ENCODE results near the gene VHLL.
"Not testable (repeated sequence)": the region's sequence is repeated elsewhere in the genome, so short reads cannot be mapped to it uniquely, and the experiment has no call there.

Gene VHLL
- long read RNA-seq, donor 1 = 0 reads
- long read RNA-seq, donor 2 = 0 reads
- long read RNA-seq, donor 3 = 0 reads
- long read RNA-seq, donor 4 = 0 reads
- long read RNA-seq, donor 5 = 0 reads
- long read RNA-seq, donor 6 = 0 reads
- long read RNA-seq, donor 7 = 0 reads
- long read RNA-seq, donor 8 = 0 reads

GRCh38 chr1:156298852-156299357, at the start of gene VHLL:
VHLL (minus strand) TSS chr1:156299307; CDS start chr1:156299189, 118 bp downstream.
- no peak for DNase-seq

GRCh38 chr1:156347331-156347730, 48.2 kb upstream of the VHLL start:
- DNase-seq = no peak

- no peak for DNase-seq
Measured at GRCh38 chr1:156346636-156347035, 47.5 kb upstream of the VHLL start.

GRCh38 chr1:156346035-156346434, 46.9 kb upstream of the VHLL start:
- DNase-seq = not testable (repeated sequence)

- DNase-seq = no peak
Measured at GRCh38 chr1:156344409-156344808, 45.3 kb upstream of the VHLL start.

- no peak for DNase-seq
Measured at GRCh38 chr1:156342166-156342955, 43.3 kb upstream of the VHLL start.

- DNase-seq = peak; percentile 99
Measured at GRCh38 chr1:156338180-156338976, 39.3 kb upstream of the VHLL start, which contains the start of the genes CCT3 and TSACC. CCT3 (minus strand) TSS chr1:156338292; CDS start chr1:156338184, 108 bp downstream. TSACC (plus strand) TSS chr1:156338526; CDS start chr1:156339758, 1,232 bp downstream.

GRCh38 chr1:156337888-156338179, 38.7 kb upstream of the VHLL start:
- DNase-seq = no peak

- DNase-seq = no peak
Measured at GRCh38 chr1:156337052-156337887, 38.2 kb upstream of the VHLL start.

- no peak for DNase-seq
Measured at GRCh38 chr1:156336242-156336641, 37.1 kb upstream of the VHLL start.

GRCh38 chr1:156323179-156323578, 24.1 kb upstream of the VHLL start:
- DNase-seq = not testable (repeated sequence)

- no peak for DNase-seq
Measured at GRCh38 chr1:156320560-156320959, 21.5 kb upstream of the VHLL start.

GRCh38 chr1:156319664-156320063, 20.6 kb upstream of the VHLL start:
- DNase-seq = no peak

- no peak for DNase-seq
Measured at GRCh38 chr1:156316909-156317308, 17.8 kb upstream of the VHLL start.

- no peak for DNase-seq
Measured at GRCh38 chr1:156310962-156311361, 11.9 kb upstream of the VHLL start.

- DNase-seq = no peak
Measured at GRCh38 chr1:156308078-156308477, 9.0 kb upstream of the VHLL start.

GRCh38 chr1:156305215-156305614, 6.1 kb upstream of the VHLL start:
- no peak for DNase-seq

- DNase-seq = no peak
Measured at GRCh38 chr1:156303241-156303640, 4.1 kb upstream of the VHLL start.

GRCh38 chr1:156295391-156295947, 3.6 kb downstream of the VHLL start, which contains the start of gene GLMP:
GLMP (minus strand) TSS chr1:156295679; CDS start chr1:156295645, 34 bp downstream.
- peak; percentile 54 for DNase-seq

- DNase-seq = no peak
Measured at GRCh38 chr1:156293895-156294294, 5.2 kb downstream of the VHLL start.

- DNase-seq = no peak
Measured at GRCh38 chr1:156293098-156293434, 6.0 kb downstream of the VHLL start.
